ENCODE measurements around the gene ZFPL1.

The ZFPL1 gene

GRCh38 chr11:65089621-65090020, 5.6 kb downstream of the ZFPL1 start:
- no peak overlapping the region for H3K27ac ChIP-seq (ENCODE audit: low read length)
- no peaks in the 10 kb centered on the region for H3K27me3 ChIP-seq (ENCODE audit: control insufficient read depth, insufficient read depth, low read length)
- DNase-seq (ENCODE audit: low read depth, low spot score), result no peak
- no CpG with 5 or more reads among the region's 4 CpGs for WGBS (ENCODE audit: insufficient coverage, insufficient read length)
- no peaks in the 10 kb centered on the region for H3K4me1 ChIP-seq (ENCODE audit: control insufficient read depth, insufficient read depth, low read length)
- H3K36me3 ChIP-seq (ENCODE audit: control insufficient read depth, insufficient read depth, low read length), result peaks cover 9% of the 10 kb centered on the region; the same call in 1 of the 2 replicates
- H3K9me3 ChIP-seq (ENCODE audit: control insufficient read depth, insufficient read depth, low read length), result no peaks in the 10 kb centered on the region
- no peak overlapping the region for H3K4me3 ChIP-seq (ENCODE audit: low read length)

- no peaks in the 10 kb centered on the region; the same call in 1 of the 2 replicates for H3K4me1 ChIP-seq (ENCODE audit: control insufficient read depth, insufficient read depth, low read length)
- no CpG with 5 or more reads among the region's 4 CpGs for WGBS (ENCODE audit: insufficient coverage, insufficient read length)
Measured at GRCh38 chr11:65090628-65091027, 6.6 kb downstream of the ZFPL1 start.

GRCh38 chr11:65095427-65095826, 11.4 kb downstream of the ZFPL1 start:
- Histone ChIP-seq H3K4me3 (ENCODE audit: low read length) (no peak overlapping the region), H3K4me1 (ENCODE audit: control insufficient read depth, insufficient read depth, low read length) (no peaks in the 10 kb centered on the region; the same call in 1 of the 2 replicates), H3K27ac (ENCODE audit: low read length) (no peak overlapping the region), H3K36me3 (ENCODE audit: control insufficient read depth, insufficient read depth, low read length) (no peaks in the 10 kb centered on the region; the same call in 1 of the 2 replicates), H3K9me3 (ENCODE audit: control insufficient read depth, insufficient read depth, low read length) (no peaks in the 10 kb centered on the region), H3K27me3 (ENCODE audit: control insufficient read depth, insufficient read depth, low read length) (no peaks in the 10 kb centered on the region)
- no peak for DNase-seq (ENCODE audit: low read depth, low spot score)
- WGBS (ENCODE audit: insufficient coverage, insufficient read length), result no CpG with 5 or more reads among the region's 22 CpGs

More at GRCh38 chr11:65090628-65091027, 6.6 kb downstream of the ZFPL1 start:
- no peaks in the 10 kb centered on the region for H3K27me3 ChIP-seq (ENCODE audit: control insufficient read depth, insufficient read depth, low read length)
- H3K36me3 ChIP-seq (ENCODE audit: control insufficient read depth, insufficient read depth, low read length), result peaks cover 9% of the 10 kb centered on the region; the same call in 1 of the 2 replicates
- no peak overlapping the region for H3K4me3 ChIP-seq (ENCODE audit: low read length)
- no peaks in the 10 kb centered on the region for H3K9me3 ChIP-seq (ENCODE audit: control insufficient read depth, insufficient read depth, low read length)
- DNase-seq (ENCODE audit: low read depth, low spot score), result no peak
- H3K27ac ChIP-seq (ENCODE audit: low read length), result no peak overlapping the region

- H3K4me3 ChIP-seq (ENCODE audit: low read length), result peak within 1 kb of the TSS; percentile 75; the same call in 1 of the 2 replicates
- no peak for DNase-seq (ENCODE audit: low read depth, low spot score)
- no peaks in the 10 kb centered on the region for H3K27me3 ChIP-seq (ENCODE audit: control insufficient read depth, insufficient read depth, low read length)
- no peaks in the 10 kb centered on the region; the same call in 1 of the 2 replicates for H3K36me3 ChIP-seq (ENCODE audit: control insufficient read depth, insufficient read depth, low read length)
- no peaks in the 10 kb centered on the region for H3K9me3 ChIP-seq (ENCODE audit: control insufficient read depth, insufficient read depth, low read length)
- WGBS (ENCODE audit: insufficient coverage, insufficient read length), result no CpG with 5 or more reads among the region's 52 CpGs
- no peaks in the 10 kb centered on the region; the same call in 1 of the 2 replicates for H3K4me1 ChIP-seq (ENCODE audit: control insufficient read depth, insufficient read depth, low read length)
- no peak within 1 kb of the TSS for H3K27ac ChIP-seq (ENCODE audit: low read length)
Measured at GRCh38 chr11:65095974-65096806, 12.2 kb downstream of the ZFPL1 start, which contains the start of gene VPS51. Gene VPS51, plus strand, starts transcription at chr11:65096214. Its CDS starts 37 bp downstream, at chr11:65096251.

GRCh38 chr11:65096926-65097325, 12.9 kb downstream of the ZFPL1 start:
- Histone ChIP-seq H3K9me3 (ENCODE audit: control insufficient read depth, insufficient read depth, low read length) (no peaks in the 10 kb centered on the region), H3K27me3 (ENCODE audit: control insufficient read depth, insufficient read depth, low read length) (no peaks in the 10 kb centered on the region), H3K4me3 (ENCODE audit: low read length) (no peak overlapping the region; the same call in 1 of the 2 replicates), H3K27ac (ENCODE audit: low read length) (no peak overlapping the region), H3K36me3 (ENCODE audit: control insufficient read depth, insufficient read depth, low read length) (no peaks in the 10 kb centered on the region; the same call in 1 of the 2 replicates), H3K4me1 (ENCODE audit: control insufficient read depth, insufficient read depth, low read length) (no peaks in the 10 kb centered on the region; the same call in 1 of the 2 replicates)
- no peak for DNase-seq (ENCODE audit: low read depth, low spot score)
- no CpG with 5 or more reads among the region's 8 CpGs for WGBS (ENCODE audit: insufficient coverage, insufficient read length)

- no peaks in the 10 kb centered on the region for H3K9me3 ChIP-seq (ENCODE audit: control insufficient read depth, insufficient read depth, low read length)
- H3K36me3 ChIP-seq (ENCODE audit: control insufficient read depth, insufficient read depth, low read length), result no peaks in the 10 kb centered on the region; the same call in 1 of the 2 replicates
- H3K4me3 ChIP-seq (ENCODE audit: low read length), result no peak overlapping the region
- H3K4me1 ChIP-seq (ENCODE audit: control insufficient read depth, insufficient read depth, low read length), result no peaks in the 10 kb centered on the region; the same call in 1 of the 2 replicates
- no CpG with 5 or more reads among the region's 6 CpGs for WGBS (ENCODE audit: insufficient coverage, insufficient read length)
- DNase-seq (ENCODE audit: low read depth, low spot score), result no peak
- no peaks in the 10 kb centered on the region for H3K27me3 ChIP-seq (ENCODE audit: control insufficient read depth, insufficient read depth, low read length)
- no peak overlapping the region for H3K27ac ChIP-seq (ENCODE audit: low read length)
Measured at GRCh38 chr11:65100674-65101350, 16.8 kb downstream of the ZFPL1 start.

GRCh38 chr11:65102142-65103095, 18.4 kb downstream of the ZFPL1 start:
- Histone ChIP-seq H3K9me3 (ENCODE audit: control insufficient read depth, insufficient read depth, low read length) (no peaks in the 10 kb centered on the region), H3K27ac (ENCODE audit: low read length) (no peak overlapping the region), H3K36me3 (ENCODE audit: control insufficient read depth, insufficient read depth, low read length) (peaks cover 1% of the 10 kb centered on the region), H3K4me1 (ENCODE audit: control insufficient read depth, insufficient read depth, low read length) (no peaks in the 10 kb centered on the region), H3K4me3 (ENCODE audit: low read length) (no peak overlapping the region), H3K27me3 (ENCODE audit: control insufficient read depth, insufficient read depth, low read length) (no peaks in the 10 kb centered on the region)
- WGBS (ENCODE audit: insufficient coverage, insufficient read length), result no CpG with 5 or more reads among the region's 8 CpGs
- DNase-seq (ENCODE audit: low read depth, low spot score), result no peak

- H3K4me3 ChIP-seq (ENCODE audit: low read length), result no peak overlapping the region
- H3K27me3 ChIP-seq (ENCODE audit: control insufficient read depth, insufficient read depth, low read length), result no peaks in the 10 kb centered on the region
- no peaks in the 10 kb centered on the region for H3K4me1 ChIP-seq (ENCODE audit: control insufficient read depth, insufficient read depth, low read length)
- peaks cover 12% of the 10 kb centered on the region; the same call in 1 of the 2 replicates for H3K36me3 ChIP-seq (ENCODE audit: control insufficient read depth, insufficient read depth, low read length)
- no peak for DNase-seq (ENCODE audit: low read depth, low spot score)
- H3K27ac ChIP-seq (ENCODE audit: low read length), result no peak overlapping the region
- no peaks in the 10 kb centered on the region for H3K9me3 ChIP-seq (ENCODE audit: control insufficient read depth, insufficient read depth, low read length)
Measured at GRCh38 chr11:65103476-65103875, 19.5 kb downstream of the ZFPL1 start.

GRCh38 chr11:65104628-65105027, 20.6 kb downstream of the ZFPL1 start:
- Histone ChIP-seq H3K36me3 (ENCODE audit: control insufficient read depth, insufficient read depth, low read length) (peaks cover 19% of the 10 kb centered on the region; the same call in 1 of the 2 replicates), H3K4me3 (ENCODE audit: low read length) (no peak overlapping the region), H3K27me3 (ENCODE audit: control insufficient read depth, insufficient read depth, low read length) (no peaks in the 10 kb centered on the region), H3K27ac (ENCODE audit: low read length) (no peak overlapping the region), H3K4me1 (ENCODE audit: control insufficient read depth, insufficient read depth, low read length) (no peaks in the 10 kb centered on the region), H3K9me3 (ENCODE audit: control insufficient read depth, insufficient read depth, low read length) (no peaks in the 10 kb centered on the region)
- WGBS (ENCODE audit: insufficient coverage, insufficient read length), result no CpG with 5 or more reads among the region's 4 CpGs
- no peak for DNase-seq (ENCODE audit: low read depth, low spot score)

Data from iPS DF 6.9 (cell line).